Left renal cortex interstitium (tissue), 4 donors: Measurements from ENCODE around the gene HS3ST5. TPM values are rescaled to one million over a fixed set of nuclear protein-coding genes. Genes with fewer than 3 reads are reported as not detected.
"Not testable (repeated sequence)": the region's sequence is repeated elsewhere in the genome, so short reads cannot be mapped to it uniquely, and the experiment has no call there.

Experiments
- DNase-seq, 4 donors: peaks; one replicate each; pipeline ENCODE4 v3.0.0-alpha.2; 2013; ENCODE audit warnings: low read depth in 4 of 4, low spot score in 2 of 4, missing footprints in 1 of 4
- polyA plus RNA-seq, 4 donors: library from polyadenylated mRNA; unstranded; fragments of 120-200 nt; gene quantifications; one replicate each; pipeline ENCODE4 v1.2.1, GENCODE V29; 2013; ENCODE audit not compliant: insufficient read length in 4 of 4

HS3ST5 gene
- polyA plus RNA-seq, 4 donors = 0.65 to 0.95 (median 0.76) TPM

DNA sequence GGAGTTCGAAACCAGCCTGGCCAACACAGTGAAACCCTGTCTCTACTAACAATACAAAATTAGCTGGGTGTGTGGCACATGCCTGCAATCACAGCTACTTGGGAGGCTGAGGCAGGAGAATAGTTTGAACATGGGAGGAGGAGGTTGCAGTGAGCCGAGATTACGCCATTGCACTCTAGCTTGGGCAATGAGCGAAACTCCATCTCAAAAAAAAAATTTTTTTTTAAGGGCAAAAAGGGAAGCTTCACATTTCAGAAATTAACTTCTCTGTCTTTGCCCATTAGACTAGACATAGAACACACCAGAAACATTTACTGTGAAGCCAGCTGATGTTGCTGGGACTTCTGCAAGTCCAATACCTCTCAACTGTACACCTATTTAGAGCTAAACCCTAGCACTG lies 281.1 kb downstream of the HS3ST5 start:
- no peak for DNase-seq

DNA sequence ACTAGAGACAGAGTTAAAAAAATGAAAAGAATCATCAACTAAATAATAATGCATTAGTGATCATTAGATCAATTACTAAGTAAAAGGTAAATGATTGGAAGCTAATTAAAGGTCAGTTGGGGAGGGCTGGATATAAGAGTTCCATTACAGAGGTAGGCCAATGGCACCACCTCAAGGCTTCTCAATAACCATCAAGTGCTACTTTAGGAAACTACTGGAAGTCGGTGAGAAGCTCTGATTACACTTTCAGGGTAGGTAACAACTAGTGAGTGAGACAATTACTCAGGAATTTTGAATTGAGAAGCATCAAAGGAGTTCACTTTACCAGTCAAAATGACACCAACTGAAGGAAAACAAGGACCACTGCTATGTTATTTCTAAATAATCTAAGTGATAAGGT lies 281.7 kb downstream of the HS3ST5 start:
- no peak for DNase-seq

DNA sequence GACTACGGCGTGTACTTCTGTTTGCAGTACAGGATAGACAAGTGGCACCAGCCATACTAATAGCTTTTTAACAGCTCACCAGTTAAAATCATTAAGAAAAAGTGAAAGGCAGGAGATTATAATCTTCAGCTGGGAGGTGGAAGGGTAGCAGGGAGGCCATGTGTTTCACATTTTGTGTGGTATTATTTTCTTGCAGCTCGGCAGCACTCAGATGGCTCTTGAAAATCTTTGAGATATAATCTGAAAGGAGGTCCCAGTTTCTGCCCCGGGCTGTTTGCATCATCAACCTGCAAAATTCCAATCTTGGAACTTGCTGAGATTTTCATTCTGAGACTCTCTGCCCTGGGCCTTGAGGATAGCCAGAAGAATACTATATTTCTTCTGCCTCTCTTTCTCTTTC lies 284.4 kb downstream of the HS3ST5 start:
- no peak for DNase-seq

DNA sequence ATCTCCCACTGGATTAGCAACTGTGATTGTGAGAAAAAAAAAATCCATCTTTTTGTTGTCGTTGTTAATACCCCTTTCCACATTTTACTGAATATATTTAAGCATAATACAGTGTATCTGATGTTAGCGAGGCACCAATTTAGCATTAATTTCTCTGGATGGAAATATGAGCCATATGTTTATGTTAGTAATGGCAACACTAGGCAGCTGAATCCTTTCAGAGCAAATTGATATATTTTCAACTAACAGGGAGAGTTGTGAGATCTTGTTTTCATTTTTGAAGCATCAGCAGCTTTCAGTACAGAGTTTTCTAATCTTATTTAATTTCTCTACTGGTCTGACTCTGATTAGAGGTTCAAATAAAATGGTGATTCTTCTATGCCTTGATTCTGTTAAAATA lies 287.1 kb downstream of the HS3ST5 start:
- no peak for DNase-seq

DNA sequence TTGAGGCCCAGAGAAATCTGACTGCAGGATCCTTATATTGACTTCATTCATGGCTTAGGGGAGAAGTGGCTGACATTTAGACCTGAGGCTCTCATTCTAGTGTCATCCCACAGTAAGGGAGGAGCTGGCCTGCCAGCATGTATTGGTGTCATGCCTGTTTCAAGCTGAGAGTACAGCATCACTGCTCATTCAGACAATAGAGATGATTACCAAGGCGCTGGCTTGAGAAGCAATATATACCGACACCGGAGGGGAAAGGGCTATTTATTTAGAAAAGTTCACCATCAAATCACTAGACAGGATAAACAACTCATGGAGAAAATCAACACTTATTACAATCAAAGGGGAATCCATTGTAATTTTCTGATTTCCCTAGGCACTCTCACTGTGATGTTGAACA lies 287.5 kb downstream of the HS3ST5 start:
- no peak for DNase-seq

DNA sequence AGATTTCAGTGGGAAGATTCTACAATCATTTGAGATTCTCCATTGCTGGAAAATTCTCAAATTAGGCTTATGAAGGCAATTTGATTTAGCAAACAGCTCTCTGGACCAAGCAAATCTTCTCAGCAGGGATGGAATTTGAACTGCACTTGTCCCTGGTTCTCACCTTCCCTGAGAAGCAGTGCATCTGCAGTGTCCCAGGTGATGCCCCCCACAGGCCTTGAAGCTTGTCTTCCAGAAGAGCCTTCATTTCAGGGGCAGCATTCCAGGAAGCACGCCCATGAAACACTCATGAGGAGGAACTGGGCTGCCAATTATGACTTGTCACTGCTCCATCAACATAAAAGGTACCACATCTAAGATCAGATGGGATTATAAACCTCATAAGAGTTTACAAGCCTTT lies 289.0 kb downstream of the HS3ST5 start:
- no peak for DNase-seq

DNA sequence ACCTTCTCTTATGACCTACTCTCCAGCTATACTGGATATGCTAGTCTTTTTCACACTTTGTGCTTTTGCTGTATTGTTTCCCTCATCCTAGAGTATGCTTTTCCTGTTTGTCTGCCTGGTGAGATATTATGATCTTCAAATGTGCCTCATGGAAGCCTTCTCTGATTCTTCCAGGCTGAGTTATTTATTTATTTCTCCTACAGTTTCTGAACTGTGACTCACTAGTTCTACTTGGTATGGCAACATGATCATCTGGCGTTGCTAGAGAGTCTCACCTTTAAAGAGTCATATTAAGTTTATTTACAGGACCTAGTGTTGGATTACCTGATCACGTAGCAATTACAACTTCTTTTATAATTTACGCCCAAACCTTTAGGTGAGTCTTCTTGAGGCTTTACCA lies 290.7 kb downstream of the HS3ST5 start:
- no peak for DNase-seq

DNA sequence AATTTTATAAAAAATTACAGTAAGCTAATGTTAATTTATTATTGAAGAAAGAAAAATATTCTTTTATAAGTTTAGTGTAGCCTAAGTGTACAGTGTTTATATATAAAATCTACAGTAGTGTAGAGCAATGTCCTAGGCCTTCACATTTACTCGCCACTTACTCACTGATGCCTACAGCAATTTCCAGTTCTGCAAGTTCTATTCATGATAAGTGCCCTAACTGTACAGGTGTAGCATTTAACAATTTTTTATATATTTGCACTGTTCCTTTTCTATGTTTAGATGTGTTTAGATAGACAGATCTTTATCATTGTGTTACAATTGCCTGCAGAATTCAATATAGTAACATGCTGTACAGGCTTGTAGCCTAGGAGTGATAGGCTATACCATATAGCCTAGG lies 291.8 kb downstream of the HS3ST5 start:
- DNase-seq = no peak

DNA sequence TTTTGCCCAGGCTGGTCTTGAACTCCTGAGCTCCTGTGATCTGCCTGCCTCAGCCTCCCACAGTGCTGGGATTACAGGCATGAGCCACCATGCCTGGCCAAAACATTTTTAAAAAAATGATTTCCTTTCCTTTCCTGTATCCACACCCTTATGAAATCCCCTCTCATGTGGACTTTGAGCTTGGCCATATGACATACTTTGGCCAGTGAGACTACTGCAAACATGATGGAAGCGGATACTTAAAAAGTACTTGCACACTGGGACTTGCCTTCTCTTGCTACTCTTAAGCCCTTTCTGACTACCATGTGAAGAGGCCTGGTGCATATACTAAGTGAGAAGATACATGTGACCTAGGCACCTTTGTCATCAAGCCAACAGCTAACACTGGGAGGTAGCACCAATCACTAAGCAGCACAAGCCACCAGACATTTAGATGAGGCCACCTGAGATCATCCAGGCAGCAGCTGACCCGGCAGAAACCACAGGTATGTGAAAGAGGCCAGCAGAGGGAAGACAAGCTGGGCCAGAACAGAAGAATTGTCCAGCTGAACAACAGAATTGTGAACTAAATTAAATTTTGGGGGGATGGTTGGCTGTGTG lies 293.4 kb downstream of the HS3ST5 start:
- DNase-seq = no peak

DNA sequence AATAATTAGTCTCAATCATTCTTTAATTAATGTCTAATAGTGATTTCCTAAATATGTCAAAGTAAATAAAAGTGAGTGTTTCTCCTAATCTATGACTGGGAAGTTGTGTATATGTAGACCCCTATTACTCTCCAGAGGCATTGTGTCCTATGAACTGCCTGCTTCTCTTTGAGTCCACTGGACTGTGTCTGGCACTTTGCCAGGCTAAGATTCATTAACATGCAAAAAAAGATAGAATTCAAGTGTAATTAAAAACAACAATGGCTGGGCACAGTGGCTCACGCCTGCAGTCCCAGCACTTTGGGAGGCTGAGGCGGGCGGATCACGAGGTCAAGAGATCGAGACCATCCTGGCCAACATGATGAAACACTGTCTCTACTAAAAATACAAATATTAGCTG lies 298.3 kb downstream of the HS3ST5 start:
- not testable (repeated sequence) for DNase-seq

DNA sequence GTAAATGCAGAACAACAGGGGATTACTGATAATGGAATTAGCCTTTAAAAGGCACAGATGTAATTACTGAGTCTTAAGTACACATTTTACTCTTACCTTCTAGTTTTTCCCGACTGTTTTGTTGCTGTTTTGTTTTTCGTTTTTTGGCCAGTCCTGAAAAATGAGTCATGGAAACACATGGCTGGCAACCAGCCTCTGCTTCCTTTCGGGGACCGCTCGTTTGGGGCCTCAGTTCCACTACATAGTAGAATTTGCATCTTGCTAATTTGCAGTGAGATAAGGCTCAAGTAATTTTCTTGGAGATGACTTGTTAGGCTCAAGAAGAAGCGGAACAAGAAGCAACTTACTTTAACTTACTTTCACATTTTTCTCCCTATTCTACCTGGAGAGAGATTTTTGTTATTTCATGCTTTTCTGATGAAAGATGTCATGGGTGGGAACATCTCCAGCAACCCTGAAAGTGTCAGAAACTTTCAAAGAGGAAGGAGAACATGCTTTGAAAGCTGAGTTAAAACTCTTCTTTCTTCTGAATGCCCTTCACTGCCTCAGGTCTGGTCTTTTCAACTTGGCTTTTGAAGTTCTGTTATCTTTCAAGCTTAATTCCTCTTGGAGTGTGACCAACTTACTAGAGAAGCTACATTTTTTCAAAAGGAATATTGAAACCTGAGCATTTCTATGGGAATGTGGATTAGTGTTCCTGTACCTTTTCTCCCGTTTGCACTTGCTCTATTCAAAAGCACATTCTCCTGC lies 300.4 kb downstream of the HS3ST5 start:
- no peak for DNase-seq

DNA sequence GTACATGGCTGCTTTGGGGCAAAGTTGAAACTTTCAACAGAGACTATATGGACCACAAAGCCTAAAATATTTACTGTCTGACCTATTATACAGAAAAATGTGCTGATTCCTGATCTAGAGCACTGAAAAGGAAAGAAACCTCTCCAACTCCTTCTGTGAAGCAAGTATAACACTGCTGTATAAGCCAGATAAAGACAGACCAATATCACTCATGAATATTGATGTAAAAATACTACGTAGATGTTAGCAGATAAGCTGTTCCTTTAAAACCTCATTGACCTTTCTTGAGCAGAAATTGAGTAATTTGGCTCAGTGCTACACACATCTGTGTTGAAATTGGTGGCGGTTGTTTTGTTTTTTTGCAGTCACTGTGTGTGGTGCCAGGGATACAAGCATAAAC lies 302.0 kb downstream of the HS3ST5 start:
- DNase-seq = no peak

DNA sequence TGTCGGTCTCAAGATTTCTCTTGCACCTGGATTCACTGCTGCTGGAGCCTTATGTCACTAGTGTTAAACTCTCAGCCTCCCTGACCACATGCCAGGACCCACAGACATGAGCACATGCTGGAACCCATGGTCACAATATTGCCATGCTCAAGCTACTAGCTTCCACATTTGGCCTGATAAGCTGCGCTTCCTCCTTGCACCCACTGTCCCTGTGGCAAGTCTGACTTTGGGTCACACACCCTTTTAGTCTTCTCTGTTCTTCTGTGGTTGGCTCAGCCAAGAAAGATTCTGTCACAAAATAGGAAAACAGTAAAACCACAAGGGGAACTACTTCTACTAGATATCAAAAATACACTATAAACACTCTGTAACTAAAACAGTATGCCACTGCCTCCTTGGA lies 303.0 kb downstream of the HS3ST5 start:
- no peak for DNase-seq

DNA sequence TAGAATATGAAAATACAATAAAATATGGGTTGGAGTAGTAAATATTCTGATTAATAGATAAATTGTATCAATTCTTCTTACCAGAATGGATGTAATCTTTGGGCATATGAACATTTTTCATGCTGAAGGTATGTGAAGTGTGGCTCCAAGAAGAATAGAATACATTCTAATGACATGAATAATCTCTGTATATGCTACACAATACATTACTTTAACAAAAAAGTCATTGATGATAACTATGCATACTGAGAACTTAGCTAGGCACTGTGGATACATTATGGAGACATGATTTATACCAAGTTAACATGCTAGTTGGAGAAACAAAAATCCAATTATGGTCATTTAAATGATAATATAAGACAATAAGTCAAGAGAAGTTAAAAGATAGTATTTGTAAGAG lies 309.2 kb downstream of the HS3ST5 start:
- no peak for DNase-seq

DNA sequence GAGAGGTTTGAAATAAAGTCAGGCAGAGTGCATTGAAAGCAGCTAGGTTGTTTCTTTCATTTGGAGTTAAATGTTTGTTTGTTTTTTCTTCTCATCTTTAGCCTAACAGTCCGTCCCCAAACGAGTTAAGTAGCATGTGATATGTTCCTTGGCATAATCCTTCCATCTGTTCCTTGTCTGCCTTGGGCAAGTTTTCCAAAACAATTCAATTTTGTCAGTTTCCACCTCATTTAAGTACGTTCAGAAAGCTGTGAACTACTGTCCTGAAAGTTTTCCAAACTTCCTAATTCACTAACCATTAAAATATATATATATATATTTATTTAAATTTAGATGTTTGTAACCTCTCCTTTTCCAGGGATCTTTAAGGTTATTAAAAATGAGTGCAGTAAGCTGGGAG lies 310.1 kb downstream of the HS3ST5 start:
- no peak for DNase-seq

DNA sequence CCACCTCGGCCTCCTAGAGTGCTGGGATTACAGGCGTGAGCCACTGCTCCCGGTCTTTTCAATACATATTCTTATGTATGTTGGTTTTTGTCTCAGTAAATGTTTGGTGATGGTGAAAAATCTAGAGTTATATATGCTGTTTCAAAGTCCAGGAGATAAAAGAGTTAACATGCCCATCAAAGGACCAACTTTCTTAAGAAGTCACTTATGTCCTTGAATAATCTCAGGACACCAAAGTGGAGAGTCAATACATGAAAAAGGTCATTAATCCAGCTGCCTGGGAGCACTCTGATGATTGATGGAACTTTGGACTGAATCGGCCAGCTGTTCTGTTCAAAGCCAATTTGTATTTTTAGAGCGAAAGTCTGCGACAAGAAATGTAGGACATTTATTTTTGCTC lies 312.1 kb downstream of the HS3ST5 start:
- DNase-seq = no peak

DNA sequence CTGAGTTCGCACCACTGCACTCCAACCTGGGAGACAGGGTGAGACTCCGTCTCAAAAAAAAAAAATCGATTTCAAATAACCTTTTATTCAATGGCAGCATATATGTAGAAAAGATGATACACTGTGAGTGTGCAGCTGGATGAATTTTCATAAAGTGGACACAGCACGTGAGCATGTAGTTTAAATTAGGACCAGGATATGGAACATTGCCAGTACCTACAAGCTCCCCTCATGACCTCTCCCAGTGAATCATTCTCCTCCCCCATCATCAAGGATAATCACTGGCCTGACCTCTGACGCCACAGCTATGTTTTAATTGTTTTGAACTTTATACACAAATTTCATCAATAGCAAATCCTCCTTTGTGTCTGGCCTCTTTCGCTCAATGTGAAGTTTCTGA lies 318.1 kb downstream of the HS3ST5 start:
- DNase-seq = no peak

DNA sequence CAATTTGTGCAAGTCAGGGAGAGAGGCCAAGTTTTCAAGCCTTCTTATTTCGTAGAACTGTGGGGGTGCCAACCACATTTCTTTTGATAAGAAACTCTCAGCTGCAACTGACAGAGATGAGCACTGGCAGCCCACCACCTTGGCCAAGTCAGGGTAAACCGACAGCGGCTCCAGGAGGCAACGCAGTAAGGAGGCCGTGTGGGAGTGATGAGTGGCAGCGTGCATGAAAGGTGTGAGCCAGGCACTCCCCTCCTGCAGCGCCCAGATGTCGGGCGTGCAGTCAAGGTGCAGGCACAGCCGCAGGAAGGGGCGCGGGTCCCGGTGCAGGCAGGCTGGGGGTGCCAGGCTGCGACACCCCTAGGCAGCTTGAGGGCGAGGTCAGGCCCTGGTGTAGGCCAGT lies 322.6 kb downstream of the HS3ST5 start:
- DNase-seq = no peak

DNA sequence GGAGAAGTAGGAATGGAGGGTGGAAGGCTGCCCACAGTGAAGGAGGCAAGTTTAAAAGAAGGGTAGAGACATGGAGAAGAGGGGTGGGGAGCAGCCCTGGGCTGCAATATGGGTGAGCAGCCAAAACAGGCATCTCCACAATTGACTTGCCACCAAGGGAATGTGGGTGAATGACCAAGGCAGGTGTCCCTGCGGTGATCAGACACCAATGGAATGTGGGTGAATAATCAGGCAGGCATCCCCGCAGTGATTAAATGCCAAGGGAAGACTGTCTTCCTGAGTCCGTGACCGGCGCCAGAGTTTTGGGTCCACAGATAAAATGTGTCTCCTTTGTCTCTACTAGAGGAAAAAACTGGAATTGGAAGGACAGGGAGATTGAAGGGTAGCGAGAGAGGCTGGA lies 325.7 kb downstream of the HS3ST5 start:
- not testable (repeated sequence) for DNase-seq

DNA sequence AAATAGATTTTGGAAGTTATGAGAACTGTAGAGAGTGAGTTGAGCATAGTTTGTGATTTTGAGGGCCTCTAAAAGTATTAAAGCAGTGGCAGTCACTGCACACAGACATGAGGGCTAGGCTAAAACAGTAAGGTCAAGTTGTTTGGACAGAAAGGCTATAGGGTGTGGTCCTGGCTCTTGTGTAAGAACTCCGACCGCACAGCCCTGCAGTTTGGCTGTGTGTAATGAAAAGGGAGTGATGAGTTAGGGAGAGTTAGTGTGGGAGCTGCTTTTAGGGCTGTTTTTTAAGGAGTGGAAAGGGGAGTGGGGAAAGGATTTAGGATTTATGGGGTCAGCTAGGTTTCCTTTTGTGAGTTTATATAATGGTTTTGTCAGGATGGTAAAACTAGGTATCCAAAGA lies 328.7 kb downstream of the HS3ST5 start:
- not testable (repeated sequence) for DNase-seq

DNA sequence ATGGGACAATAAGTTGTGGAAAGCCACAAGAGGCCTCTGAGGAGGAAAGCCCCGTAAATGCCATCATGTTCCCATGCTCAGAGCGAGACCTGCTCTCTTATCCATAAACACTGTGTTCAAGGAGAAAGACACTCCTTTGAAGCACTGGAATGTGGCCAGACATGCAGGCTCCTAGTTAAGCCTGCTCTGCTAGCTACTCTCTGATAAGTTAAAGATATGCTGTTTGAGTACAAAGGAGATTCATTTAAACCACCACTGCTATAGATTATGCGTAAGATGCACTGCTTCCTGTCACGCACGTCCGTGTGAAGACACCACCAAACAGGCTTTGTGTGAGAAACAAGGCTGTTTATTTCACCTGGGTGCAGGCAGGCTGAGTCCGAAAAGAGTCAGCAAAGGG lies 331.3 kb downstream of the HS3ST5 start:
- not testable (repeated sequence) for DNase-seq

DNA sequence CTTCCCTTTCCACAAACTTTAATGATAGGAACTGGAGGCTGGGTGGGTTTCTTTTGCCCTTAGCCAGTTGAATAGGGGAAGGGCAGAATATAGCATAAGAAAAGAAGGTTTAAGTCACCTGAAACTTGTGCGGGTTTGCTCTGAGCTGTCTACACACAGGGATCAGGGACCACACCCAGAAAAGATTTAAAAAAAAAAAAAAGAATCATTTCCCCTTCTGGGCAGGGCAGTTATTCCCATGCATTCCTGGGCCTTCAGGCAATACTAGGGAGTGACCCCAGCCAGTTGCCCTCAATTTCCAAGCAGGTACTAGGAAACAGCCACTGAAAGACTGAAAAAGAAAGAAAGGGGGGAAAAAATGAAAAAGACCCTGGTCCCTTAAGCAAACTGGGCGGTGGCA lies 332.3 kb downstream of the HS3ST5 start:
- no peak for DNase-seq

DNA sequence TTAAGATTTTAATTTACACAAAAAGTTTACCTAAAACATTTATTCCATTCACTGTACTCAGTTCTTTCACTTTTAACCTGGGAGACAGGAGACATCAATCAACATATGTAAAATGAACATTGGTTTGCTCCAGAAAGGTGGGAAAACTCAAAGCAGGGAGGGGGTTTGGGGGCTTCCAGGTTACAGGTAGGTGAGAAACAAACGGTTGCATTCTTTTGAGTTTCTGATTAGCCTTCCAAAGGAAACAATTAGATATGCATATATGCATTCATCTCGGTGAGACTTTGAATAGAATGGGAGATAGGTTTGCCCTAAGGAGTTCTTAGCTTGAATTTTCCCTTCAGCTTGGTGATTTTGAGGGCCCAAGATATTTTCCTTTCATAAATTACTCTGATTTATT lies 333.6 kb downstream of the HS3ST5 start:
- no peak for DNase-seq
